HuH-7 (cell line): ENCODE results near the gene APEH.

Source experiments
- DNase-seq: peaks from one replicate; pipeline ENCODE4 v3.0.0; 2011; ENCODE audit warnings: low spot score

Gene APEH

GRCh38 chr3:49673715-49674496 is at the start of gene APEH:
APEH (plus strand) TSS chr3:49674351; CDS start chr3:49674402, 51 bp downstream.
- peak; percentile 96 for DNase-seq

- DNase-seq: no peak
Observed at GRCh38 chr3:49625071-49625470, 49.1 kb upstream of the APEH start.

- no peak for DNase-seq
Observed at GRCh38 chr3:49626101-49626581, 48.0 kb upstream of the APEH start.

GRCh38 chr3:49626796-49627195 is 47.4 kb upstream of the APEH start:
- no peak for DNase-seq

- no peak for DNase-seq
Observed at GRCh38 chr3:49627634-49628033, 46.5 kb upstream of the APEH start.

GRCh38 chr3:49628249-49628648 is 45.9 kb upstream of the APEH start:
- DNase-seq: no peak

- no peak for DNase-seq
Observed at GRCh38 chr3:49629451-49629850, 44.7 kb upstream of the APEH start.

- DNase-seq: no peak
Observed at GRCh38 chr3:49629866-49630265, 44.3 kb upstream of the APEH start.

GRCh38 chr3:49630784-49631183 is 43.4 kb upstream of the APEH start:
- DNase-seq: no peak

GRCh38 chr3:49634736-49635135 is 39.4 kb upstream of the APEH start:
- DNase-seq: no peak

GRCh38 chr3:49636883-49637609 is 37.1 kb upstream of the APEH start:
- no peak for DNase-seq

- no peak for DNase-seq
Observed at GRCh38 chr3:49638445-49638844, 35.7 kb upstream of the APEH start.

- no peak for DNase-seq
Observed at GRCh38 chr3:49639551-49639950, 34.6 kb upstream of the APEH start.

GRCh38 chr3:49641292-49641691 is 32.9 kb upstream of the APEH start:
- no peak for DNase-seq

GRCh38 chr3:49641921-49642707 is 32.0 kb upstream of the APEH start:
- no peak for DNase-seq

GRCh38 chr3:49642708-49643145 is 31.4 kb upstream of the APEH start:
- DNase-seq: no peak

GRCh38 chr3:49644684-49645083 is 29.5 kb upstream of the APEH start:
- DNase-seq: no peak

GRCh38 chr3:49646236-49646635 is 27.9 kb upstream of the APEH start:
- no peak for DNase-seq

- DNase-seq: no peak
Observed at GRCh38 chr3:49647741-49648140, 26.4 kb upstream of the APEH start.

GRCh38 chr3:49648354-49649019 is 25.7 kb upstream of the APEH start:
- no peak for DNase-seq

GRCh38 chr3:49649576-49649975 is 24.6 kb upstream of the APEH start:
- no peak for DNase-seq

- no peak for DNase-seq
Observed at GRCh38 chr3:49650177-49650576, 24.0 kb upstream of the APEH start.
